Neural cell (in vitro differentiated cells): ENCODE measurements around the gene SEBOX. TPM values are rescaled to one million over a fixed set of nuclear protein-coding genes. Genes with fewer than 3 reads are reported as not detected.

Experiments used
- H2AFZ ChIP-seq: fragments of 200-600, 300-800 bp; sonication (generic), shearing (Covaris generic); 2 replicates; pipeline ENCODE4 v1.6.0; 2014; ENCODE audit warnings: low read depth, mild to moderate bottlenecking, antibody characterized with exemption, low read length, moderate library complexity
- H3F3A ChIP-seq: fragments of 200-600 bp; shearing (Covaris generic); 2 replicates; pipeline ENCODE4 v1.6.1; 2016; ENCODE audit warnings: mild to moderate bottlenecking, moderate library complexity, mixed read lengths, antibody characterized with exemption, low read length; ENCODE audit not compliant: insufficient read depth, poor library complexity, severe bottlenecking
- H3K27ac ChIP-seq: fragments of 200-600, 300-800 bp; sonication (generic), shearing (Covaris generic); 2 replicates; pipeline ENCODE4 v1.5.1; 2014; ENCODE audit warnings: mild to moderate bottlenecking, low read length, moderate library complexity
- H3K27me3 ChIP-seq: fragments of 300-800, 200-600 bp; sonication (generic), shearing (Covaris generic); 2 replicates; pipeline ENCODE4 v1.6.0; 2014; ENCODE audit warnings: mild to moderate bottlenecking, low read depth, low read length, moderate library complexity; ENCODE audit not compliant: insufficient read depth
- H3K36me3 ChIP-seq: fragments of 300-800, 200-600 bp; sonication (generic), shearing (Covaris generic); 2 replicates; pipeline ENCODE4 v1.5.1; 2014; ENCODE audit warnings: mild to moderate bottlenecking, antibody characterized with exemption, low read length, moderate library complexity; ENCODE audit not compliant: insufficient read depth
- H3K4me2 ChIP-seq: fragments of 300-800, 200-600 bp; sonication (generic), shearing (Covaris generic); 2 replicates; pipeline ENCODE4 v1.6.0; 2014; ENCODE audit warnings: mild to moderate bottlenecking, low read length
- H3K4me3 ChIP-seq: fragments of 300-800, 200-600 bp; sonication (generic), shearing (Covaris generic); 2 replicates; pipeline ENCODE4 v1.5.1; 2014; ENCODE audit warnings: mild to moderate bottlenecking, low read length, moderate library complexity
- H3K79me2 ChIP-seq: fragments of 200-600 bp; shearing (Covaris generic); replicated peaks from 2 replicates; pipeline ENCODE4 v1.6.0; 2014; ENCODE audit warnings: mild to moderate bottlenecking, low read length, moderate library complexity; ENCODE audit not compliant: insufficient read depth
- H3K9ac ChIP-seq: fragments of 300-800, 200-600 bp; sonication (generic), shearing (Covaris generic); 2 replicates; pipeline ENCODE4 v1.6.1; 2016; ENCODE audit warnings: mild to moderate bottlenecking, low read length, mixed read lengths
- H3K9me2 ChIP-seq: fragments of 200-600 bp; shearing (Covaris generic); 2 replicates; pipeline ENCODE4 v1.6.1; 2016; ENCODE audit warnings: mild to moderate bottlenecking, low read length, mixed read lengths; ENCODE audit not compliant: insufficient read depth
- H3K9me3 ChIP-seq: fragments of 200-600, 300-800 bp; sonication (generic), shearing (Covaris generic); 2 replicates; pipeline ENCODE4 v1.6.1; 2016; ENCODE audit warnings: mild to moderate bottlenecking, mixed run types, low read length, moderate library complexity, mixed read lengths
- H4K20me1 ChIP-seq: fragments of 200-600 bp; shearing (Covaris generic); 2 replicates; pipeline ENCODE4 v1.6.1; 2016; ENCODE audit warnings: mild to moderate bottlenecking, mixed run types; ENCODE audit not compliant: insufficient read depth
- CTCF ChIP-seq: fragments of 450-650 bp; IDR thresholded peaks from 2 replicates; pipeline ENCODE4 v1.5.1; 2014; ENCODE audit warnings: antibody characterized with exemption, mild to moderate bottlenecking, moderate library complexity; ENCODE audit not compliant: poor library complexity, severe bottlenecking
- EP300 ChIP-seq: fragments of 450-650 bp; conservative IDR thresholded peaks from 2 replicates; pipeline ENCODE4 v1.6.1; 2014; ENCODE audit warnings: antibody characterized with exemption, mild to moderate bottlenecking, moderate library complexity; ENCODE audit not compliant: poor library complexity, severe bottlenecking
- EZH2 ChIP-seq: fragments of 200-600, 300-800 bp; shearing (Covaris generic), sonication (generic); IDR thresholded peaks from 2 replicates; pipeline ENCODE4 v1.6.1; 2014; ENCODE audit warnings: antibody characterized with exemption, low read length, borderline replicate concordance, mild to moderate bottlenecking; ENCODE audit not compliant: insufficient read depth, poor library complexity, severe bottlenecking
- MXI1 ChIP-seq: fragments of 450-650 bp; conservative IDR thresholded peaks from 2 replicates; pipeline ENCODE4 v1.6.1; 2014; ENCODE audit warnings: antibody characterized with exemption, mild to moderate bottlenecking; ENCODE audit not compliant: poor library complexity, severe bottlenecking
- POLR2AphosphoS5 ChIP-seq: IDR thresholded peaks from 2 replicates; pipeline ENCODE4 v1.6.1; 2012
- RAD21 ChIP-seq: fragments of 450-650 bp; conservative IDR thresholded peaks from 2 replicates; pipeline ENCODE4 v1.6.1; 2014; ENCODE audit warnings: antibody characterized with exemption, mild to moderate bottlenecking, moderate library complexity
- REST ChIP-seq: IDR thresholded peaks from 2 replicates; pipeline ENCODE4 v1.6.1; 2012; ENCODE audit warnings: borderline replicate concordance
- SMC3 ChIP-seq: fragments of 450-650 bp; conservative IDR thresholded peaks from 2 replicates; pipeline ENCODE4 v1.6.1; 2014; ENCODE audit warnings: antibody characterized with exemption, mild to moderate bottlenecking, moderate library complexity; ENCODE audit not compliant: poor library complexity
- TAF1 ChIP-seq: IDR thresholded peaks from 2 replicates; pipeline ENCODE4 v1.6.1; 2012; ENCODE audit warnings: low read depth
- polyA plus RNA-seq: library from polyadenylated mRNA; depleted of rRNA; stranded (reverse); fragments of >200 nt; gene quantifications from 2 replicates; pipeline ENCODE4 v1.2.3, GENCODE V29; 2014

SEBOX gene
- polyA plus RNA-seq, 1 donor from 2014 or later = not detected

- Histone ChIP-seq H3K36me3 (no peaks in the 10 kb centered on the region), H3K4me2 (no peak overlapping the region), H3K79me2 (no peaks in the 10 kb centered on the region), H2AFZ (no peak overlapping the region), H3K4me3 (no peak overlapping the region), H4K20me1 (no peaks in the 10 kb centered on the region), H3F3A (peaks cover 4% of the 10 kb centered on the region), H3K9me2 (no peaks in the 10 kb centered on the region), H3K9me3 (no peaks in the 10 kb centered on the region), H3K27me3 (no peaks in the 10 kb centered on the region), H3K27ac (no peak overlapping the region), H3K9ac (no peak overlapping the region)
- TF ChIP-seq MXI1 = no peak
- no peak for TF ChIP-seq REST
- TF ChIP-seq EZH2 = no peak
- TF ChIP-seq TAF1 = no peak
- TF ChIP-seq POLR2AphosphoS5 = no peak
- TF ChIP-seq SMC3 = no peak
- TF ChIP-seq CTCF = no peak
- no peak for TF ChIP-seq RAD21
- TF ChIP-seq EP300 = no peak
These were observed 37.2 kb upstream of the SEBOX start for GRCh38 chr17:28402224-28402630.

- Histone ChIP-seq H3K79me2 (no peaks in the 10 kb centered on the region), H3K9me2 (no peaks in the 10 kb centered on the region), H3K27ac (no peak overlapping the region), H3K36me3 (no peaks in the 10 kb centered on the region), H4K20me1 (no peaks in the 10 kb centered on the region), H3F3A (no peaks in the 10 kb centered on the region), H3K27me3 (no peaks in the 10 kb centered on the region), H2AFZ (no peak overlapping the region), H3K9me3 (no peaks in the 10 kb centered on the region), H3K9ac (no peak overlapping the region), H3K4me3 (no peak overlapping the region), H3K4me2 (no peak overlapping the region)
- no peak for TF ChIP-seq POLR2AphosphoS5
- TF ChIP-seq EP300 = no peak
- no peak for TF ChIP-seq MXI1
- no peak for TF ChIP-seq SMC3
- no peak for TF ChIP-seq EZH2
- no peak for TF ChIP-seq REST
- TF ChIP-seq TAF1 = no peak
- no peak for TF ChIP-seq RAD21
- no peak for TF ChIP-seq CTCF
These were observed 34.8 kb upstream of the SEBOX start for GRCh38 chr17:28399808-28400207.
